Sigmoid colon (tissue), 7 donors: Measurements from ENCODE around the gene GJC2. TPM values are rescaled to one million over a fixed set of nuclear protein-coding genes. Genes with fewer than 3 reads are reported as not detected.
"Not testable (repeated sequence)": the region's sequence is repeated elsewhere in the genome, so short reads cannot be mapped to it uniquely, and the experiment has no call there.

Source experiments
- DNase-seq: peaks from one replicate; pipeline ENCODE4 v3.0.0-alpha.2; 2019
- H3K27ac ChIP-seq, 4 donors: fragments of 200-600 bp; sonication (generic); one replicate each; pipeline ENCODE4 v1.5.1; 2016 to 2019; ENCODE audit warnings: mild to moderate bottlenecking in 1 of 4
- H3K27me3 ChIP-seq, 3 donors: fragments of 200-600 bp; sonication (generic); one replicate each; pipeline ENCODE4 v1.5.1; 2019; ENCODE audit warnings: mild to moderate bottlenecking in 1 of 3
- H3K36me3 ChIP-seq, 4 donors: fragments of 200-600 bp; sonication (generic); one replicate each; pipeline ENCODE4 v1.5.1; 2016 to 2019
- H3K4me1 ChIP-seq, 4 donors: fragments of 200-600 bp; sonication (generic); one replicate each; pipeline ENCODE4 v1.5.1; 2017 to 2019
- H3K4me3 ChIP-seq, 4 donors: fragments of 200-600 bp; sonication (generic); one replicate each; pipeline ENCODE4 v1.5.1; 2017 to 2019; ENCODE audit warnings: mild to moderate bottlenecking in 2 of 4, moderate library complexity in 1 of 4
- H3K9me3 ChIP-seq, 4 donors: fragments of 200-600 bp in 3 of 4; sonication (generic) in 3 of 4; one replicate each; pipeline versions ENCODE4 v1.5.1 to v1.6.1; 2013 to 2019
- EP300 ChIP-seq, 4 donors: sonication (generic); formaldehyde crosslinking; IDR thresholded peaks; one replicate each; pipeline ENCODE4 v1.6.1; 2017; ENCODE audit warnings: antibody characterized with exemption in 4 of 4
- POLR2A ChIP-seq, 2 donors: fragments of 450-650 bp; IDR thresholded peaks; one replicate each; pipeline ENCODE4 v1.6.1; 2016; ENCODE audit warnings: antibody characterized with exemption in 2 of 2, mild to moderate bottlenecking in 2 of 2, moderate library complexity in 2 of 2
- POLR2AphosphoS5 ChIP-seq, 4 donors: sonication (generic); formaldehyde crosslinking; IDR thresholded peaks; one replicate each; pipeline ENCODE4 v1.6.1; 2017; ENCODE audit warnings: antibody characterized with exemption in 4 of 4
- WGBS, 2 donors: extraction: QIAGEN DNeasy Blood & Tissue Kit; methylation state at CpG; one replicate each; pipeline ENCODE4 v1.1.7; 2013; 5-methylcytosine and 5-hydroxymethylcytosine counted together
- intact Hi-C: fragments of 100-400 bp; cut with DNase I; formaldehyde crosslinking; loops from one replicate; pipeline ENCODE4 v1.15.1; 2023
- polyA plus RNA-seq, 3 donors: library from polyadenylated mRNA; stranded (reverse); fragments of 200-250 nt; gene quantifications; one replicate each; pipeline ENCODE4 v1.2.3, GENCODE V29; 2013
- total RNA-seq, 4 donors: library from RNA; depleted of rRNA; stranded (reverse); fragments of >200 nt; gene quantifications; one replicate each; pipeline ENCODE4 v1.1.0, GENCODE V29; 2016
- TF ChIP-seq, protein P1 (sequence below), 4 experiments: fragments of 450-650 bp in 3 of 4; fragments of 200-600 bp in 1 of 4; IDR thresholded peaks; one replicate each; pipeline ENCODE4 v1.5.1; 2016 to 2019; ENCODE audit warnings: antibody characterized with exemption in 4 of 4, mild to moderate bottlenecking in 3 of 4, moderate library complexity in 2 of 4
- donor health status: healthy with polysubstance abuse.
- donor health status: Bipolar disorder and iron deficiency.
- donor health status: healthy.

Gene GJC2
- total and polyA plus RNA-seq, 7 donors = 0.60 to 6.4 (median 4.3) TPM; not detected in 1

DNA sequence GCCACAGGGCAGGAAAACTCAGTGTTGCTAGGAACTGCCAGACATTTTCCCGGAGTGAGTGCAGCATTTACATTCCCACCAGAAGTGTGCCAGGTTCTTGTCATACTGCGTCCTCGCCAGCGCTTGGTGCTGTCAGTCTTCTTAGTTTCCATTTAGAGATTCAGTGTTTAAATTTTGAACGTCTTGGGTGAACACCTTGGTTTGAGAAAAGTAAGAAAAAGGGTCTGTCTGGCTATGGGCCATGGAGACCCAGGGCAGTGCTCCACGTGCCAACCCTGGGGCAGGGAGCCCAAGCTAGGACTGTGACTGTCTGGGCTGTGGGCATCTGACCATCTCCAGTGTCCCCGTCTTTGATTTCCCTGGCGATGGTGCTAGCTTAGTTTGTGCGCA is 31.9 kb downstream of the GJC2 start:
- intact Hi-C loops = no loop called here
- 92 to 94% methylated on average over 9 of the region's 9 CpGs for WGBS, 2 donors
- H3K36me3 ChIP-seq = no peaks in the 10 kb centered on the region
- H3K4me1 ChIP-seq = peaks cover 0 to 11% (median 6%) of the 10 kb centered on the region in 4 donors
- no peak overlapping the region for H3K4me3 ChIP-seq
- DNase-seq = no peak
- H3K27me3 ChIP-seq = no peaks in the 10 kb centered on the region
- H3K27ac ChIP-seq = no peak overlapping the region
- H3K9me3 ChIP-seq = no peaks in the 10 kb centered on the region
- TF ChIP-seq POLR2AphosphoS5 (IDR thresholded peaks at IDR 0.05) (no peak), EP300 (IDR thresholded peaks at IDR 0.05) (no peak), POLR2A (IDR thresholded peaks at IDR 0.05) (no peak)
- TF ChIP-seq, protein P1, sequence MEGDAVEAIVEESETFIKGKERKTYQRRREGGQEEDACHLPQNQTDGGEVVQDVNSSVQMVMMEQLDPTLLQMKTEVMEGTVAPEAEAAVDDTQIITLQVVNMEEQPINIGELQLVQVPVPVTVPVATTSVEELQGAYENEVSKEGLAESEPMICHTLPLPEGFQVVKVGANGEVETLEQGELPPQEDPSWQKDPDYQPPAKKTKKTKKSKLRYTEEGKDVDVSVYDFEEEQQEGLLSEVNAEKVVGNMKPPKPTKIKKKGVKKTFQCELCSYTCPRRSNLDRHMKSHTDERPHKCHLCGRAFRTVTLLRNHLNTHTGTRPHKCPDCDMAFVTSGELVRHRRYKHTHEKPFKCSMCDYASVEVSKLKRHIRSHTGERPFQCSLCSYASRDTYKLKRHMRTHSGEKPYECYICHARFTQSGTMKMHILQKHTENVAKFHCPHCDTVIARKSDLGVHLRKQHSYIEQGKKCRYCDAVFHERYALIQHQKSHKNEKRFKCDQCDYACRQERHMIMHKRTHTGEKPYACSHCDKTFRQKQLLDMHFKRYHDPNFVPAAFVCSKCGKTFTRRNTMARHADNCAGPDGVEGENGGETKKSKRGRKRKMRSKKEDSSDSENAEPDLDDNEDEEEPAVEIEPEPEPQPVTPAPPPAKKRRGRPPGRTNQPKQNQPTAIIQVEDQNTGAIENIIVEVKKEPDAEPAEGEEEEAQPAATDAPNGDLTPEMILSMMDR (IDR thresholded peaks at IDR 0.05) = no peak

DNA sequence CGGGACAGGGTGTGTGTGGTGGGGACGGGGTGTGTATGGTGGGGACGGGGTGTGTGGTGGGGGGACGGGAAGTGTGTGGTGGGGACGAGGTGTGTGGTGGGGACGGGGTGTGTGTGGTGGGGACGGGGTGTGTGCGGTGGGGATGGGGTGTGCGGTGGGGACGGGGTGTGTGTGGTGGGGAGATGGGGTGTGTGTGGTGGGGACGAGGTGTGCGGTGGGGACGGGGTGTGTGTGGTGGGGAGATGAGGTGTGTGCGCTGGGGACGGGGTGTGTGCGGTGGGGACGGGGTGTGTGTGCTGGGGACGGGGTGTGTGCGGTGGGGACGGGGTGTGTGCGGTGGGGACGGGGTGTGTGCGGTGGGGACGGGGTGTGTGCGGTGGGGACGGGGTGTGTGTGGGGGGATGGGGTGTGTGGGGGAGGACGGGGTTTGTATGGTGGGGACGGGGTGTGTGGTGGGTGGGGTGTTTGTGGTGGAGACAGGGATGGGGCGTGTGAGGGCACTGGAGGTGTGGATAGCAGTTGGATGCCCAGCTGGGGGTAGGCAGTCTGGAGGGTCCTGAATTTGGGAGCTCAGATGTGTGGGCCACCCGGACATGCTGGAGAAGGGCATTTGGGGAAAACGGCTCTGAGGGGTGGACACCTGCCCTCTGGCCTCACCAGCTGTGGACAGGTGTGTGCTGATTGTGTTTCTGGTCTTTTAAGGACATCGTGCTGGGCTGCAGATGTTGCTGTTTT is 32.7 kb downstream of the GJC2 start:
- TF ChIP-seq POLR2AphosphoS5 (IDR thresholded peaks at IDR 0.05) (no peak), POLR2A (IDR thresholded peaks at IDR 0.05) (no peak), EP300 (IDR thresholded peaks at IDR 0.05) (no peak)
- TF ChIP-seq, protein P1 (IDR thresholded peaks at IDR 0.05) = no peak
- Histone ChIP-seq H3K4me3 (no peak overlapping the region), H3K9me3 (no peaks in the 10 kb centered on the region), H3K4me1 (peaks cover 0 to 11% (median 6%) of the 10 kb centered on the region in 4 donors), H3K36me3 (no peaks in the 10 kb centered on the region), H3K27me3 (no peaks in the 10 kb centered on the region), H3K27ac (no peak overlapping the region)
- 89% methylated on average over 32 of the region's 32 CpGs for WGBS, 2 donors
- no peak for DNase-seq
- intact Hi-C loops = no loop called here

DNA sequence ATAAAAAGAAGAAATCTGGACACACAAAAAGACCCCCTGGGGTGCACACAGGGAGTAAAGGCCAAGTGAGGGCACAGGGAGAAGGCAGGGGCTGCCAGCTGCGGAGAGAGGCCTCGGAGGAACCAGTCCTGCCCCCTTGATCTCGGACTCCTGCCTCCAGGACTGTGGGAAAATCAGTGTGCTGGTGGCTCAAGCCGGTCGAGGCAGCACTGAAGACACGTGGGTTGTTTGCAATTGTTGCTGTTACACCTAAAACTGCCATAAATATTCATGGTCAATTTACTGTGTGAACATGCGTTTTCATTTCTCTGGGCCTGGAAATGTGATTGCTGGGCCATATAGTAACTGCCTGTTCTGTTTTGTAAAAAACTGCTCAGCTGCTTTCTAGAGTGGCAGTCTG is 34.4 kb downstream of the GJC2 start:
- DNase-seq = no peak
- H3K9me3 ChIP-seq = peaks cover 0 to 3% (median 0%) of the 10 kb centered on the region in 4 donors
- H3K4me1 ChIP-seq = no peaks in the 10 kb centered on the region
- H3K27me3 ChIP-seq = no peaks in the 10 kb centered on the region
- intact Hi-C loops = no loop called here
- WGBS, 2 donors = 73 to 80% methylated on average over 7 of the region's 7 CpGs
- no peaks in the 10 kb centered on the region for H3K36me3 ChIP-seq
- H3K27ac ChIP-seq = no peak overlapping the region
- TF ChIP-seq, protein P1 (IDR thresholded peaks at IDR 0.05) = no peak
- no peak for TF ChIP-seq POLR2AphosphoS5 (IDR thresholded peaks at IDR 0.05)
- TF ChIP-seq EP300 (IDR thresholded peaks at IDR 0.05) = no peak
- TF ChIP-seq POLR2A (IDR thresholded peaks at IDR 0.05) = no peak
- no peak overlapping the region for H3K4me3 ChIP-seq

DNA sequence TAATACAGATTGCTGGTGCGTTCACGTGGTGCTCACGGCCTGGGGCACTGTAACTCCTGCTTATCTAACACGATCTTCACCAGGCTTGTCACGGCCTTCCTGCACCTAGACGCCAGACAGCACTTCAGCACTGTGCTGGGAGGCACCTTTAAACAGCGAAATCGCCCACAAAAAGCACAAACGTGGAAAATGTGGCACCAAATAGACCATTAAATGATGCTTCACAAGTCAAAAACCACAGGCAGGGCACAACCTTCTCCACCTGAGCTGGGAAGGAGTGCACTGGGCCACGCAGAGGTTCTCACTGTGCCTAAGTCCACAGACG is 35.9 kb downstream of the GJC2 start:
- Histone ChIP-seq H3K4me1 (no peaks in the 10 kb centered on the region), H3K36me3 (no peaks in the 10 kb centered on the region), H3K4me3 (no peak overlapping the region), H3K9me3 (peaks cover 0 to 3% (median 0%) of the 10 kb centered on the region in 4 donors), H3K27me3 (no peaks in the 10 kb centered on the region), H3K27ac (no peak overlapping the region)
- 78 to 82% methylated on average over 11 of the region's 11 CpGs for WGBS, 2 donors
- intact Hi-C loops = no loop called here
- no peak for DNase-seq
- TF ChIP-seq POLR2AphosphoS5 (IDR thresholded peaks at IDR 0.05) (no peak), POLR2A (IDR thresholded peaks at IDR 0.05) (no peak), EP300 (IDR thresholded peaks at IDR 0.05) (no peak)
- TF ChIP-seq, protein P1 (IDR thresholded peaks at IDR 0.05) = no peak

DNA sequence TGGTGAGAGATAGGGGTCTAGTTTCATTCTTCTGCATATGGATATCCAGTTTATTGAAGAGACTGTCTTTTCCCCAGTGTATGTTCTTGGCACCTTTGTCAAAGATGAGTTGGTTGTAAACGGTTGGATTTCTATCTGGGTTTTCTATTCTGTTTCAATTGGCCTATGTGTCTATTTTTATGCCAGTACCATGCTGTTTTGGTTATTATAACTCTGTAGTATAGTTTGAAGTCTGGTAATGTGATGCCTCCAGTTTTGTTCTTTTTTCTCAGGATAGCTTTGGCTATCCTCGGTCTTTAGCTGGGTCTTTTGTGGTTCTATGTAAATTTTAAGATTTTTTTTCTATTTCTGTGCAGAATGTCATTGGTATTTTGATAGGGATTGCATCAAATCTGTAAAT is 38.5 kb downstream of the GJC2 start:
- WGBS, 2 donors = 82 to 85% methylated on average over 2 of the region's 2 CpGs
- H3K36me3 ChIP-seq, H3K27me3 ChIP-seq, H3K4me3 ChIP-seq, H3K4me1 ChIP-seq, DNase-seq, H3K27ac ChIP-seq, intact Hi-C loops, H3K9me3 ChIP-seq: not testable (repeated sequence)
